Kasumi-1 (cell line): ENCODE results near the gene C1orf167.
A peak's percentile ranks its signal among the peaks of the same experiment; 100 is the strongest.
"Not testable (repeated sequence)": the region's sequence is repeated elsewhere in the genome, so short reads cannot be mapped to it uniquely, and the experiment has no call there.

Source experiments
- DNase-seq, 2 experiments: peaks; one replicate each; lab custom pipeline; 2025; lab: John Stamatoyannopoulos, UW

Gene C1orf167

GRCh38 chr1:11800756-11801433 lies 38.9 kb downstream of the C1orf167 start:
- DNase-seq, result no peak

GRCh38 chr1:11802616-11802972 lies 40.6 kb downstream of the C1orf167 start:
- no peak for DNase-seq

- DNase-seq, result peak; percentile 58 to 70
These were observed 41.2 kb downstream of the C1orf167 start for GRCh38 chr1:11802973-11803885.

- DNase-seq, result not testable (repeated sequence)
These were observed 42.1 kb downstream of the C1orf167 start for GRCh38 chr1:11803924-11804665.

DNA sequence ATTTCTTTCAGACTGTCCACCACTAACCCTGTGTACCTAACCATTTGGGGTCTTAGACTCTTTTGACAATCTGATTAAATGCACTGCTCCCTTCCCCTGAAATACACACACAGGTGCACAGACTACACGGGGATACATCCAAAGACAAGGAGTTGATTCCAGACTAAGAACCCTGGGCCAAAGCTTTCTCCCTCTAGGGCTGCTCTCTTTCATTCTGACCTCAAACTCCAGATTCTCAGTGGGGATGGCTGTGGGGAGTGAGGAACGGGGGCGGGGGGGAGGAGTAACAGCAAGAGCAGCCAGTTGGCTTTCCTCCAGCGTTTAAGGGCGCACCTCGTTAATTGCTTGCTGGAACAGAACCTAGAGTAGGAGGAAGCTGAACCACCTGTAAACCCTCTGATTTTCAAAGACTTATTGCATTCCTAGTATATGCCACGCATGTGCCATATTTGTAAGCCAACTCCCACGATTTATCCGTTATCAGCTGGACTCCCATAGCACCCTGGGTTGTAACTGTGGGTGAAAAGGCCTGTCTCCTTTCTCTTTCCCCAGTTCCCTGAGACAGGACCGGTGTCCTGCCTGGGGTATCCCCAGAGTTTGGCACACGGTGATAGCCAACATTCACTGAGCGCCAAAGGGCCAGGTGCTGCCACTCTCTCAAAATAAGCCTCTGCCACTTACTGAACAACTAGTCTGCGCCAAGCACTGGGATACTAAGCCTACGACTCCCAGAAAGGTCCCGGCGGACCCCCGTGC lies 42.9 kb downstream of the C1orf167 start:
- peak; percentile 21 to 24 for DNase-seq

- DNase-seq, result peak; percentile 98
These were observed 43.7 kb downstream of the C1orf167 start, which contains the start of the genes CLCN6 and MTHFR for GRCh38 chr1:11805422-11806306. Gene CLCN6, plus strand, starts transcription at chr1:11806191. Its CDS starts 72 bp downstream, at chr1:11806263. Gene MTHFR, minus strand, starts transcription at chr1:11805964. Its CDS starts 2,848 bp downstream, at chr1:11803116.

DNA sequence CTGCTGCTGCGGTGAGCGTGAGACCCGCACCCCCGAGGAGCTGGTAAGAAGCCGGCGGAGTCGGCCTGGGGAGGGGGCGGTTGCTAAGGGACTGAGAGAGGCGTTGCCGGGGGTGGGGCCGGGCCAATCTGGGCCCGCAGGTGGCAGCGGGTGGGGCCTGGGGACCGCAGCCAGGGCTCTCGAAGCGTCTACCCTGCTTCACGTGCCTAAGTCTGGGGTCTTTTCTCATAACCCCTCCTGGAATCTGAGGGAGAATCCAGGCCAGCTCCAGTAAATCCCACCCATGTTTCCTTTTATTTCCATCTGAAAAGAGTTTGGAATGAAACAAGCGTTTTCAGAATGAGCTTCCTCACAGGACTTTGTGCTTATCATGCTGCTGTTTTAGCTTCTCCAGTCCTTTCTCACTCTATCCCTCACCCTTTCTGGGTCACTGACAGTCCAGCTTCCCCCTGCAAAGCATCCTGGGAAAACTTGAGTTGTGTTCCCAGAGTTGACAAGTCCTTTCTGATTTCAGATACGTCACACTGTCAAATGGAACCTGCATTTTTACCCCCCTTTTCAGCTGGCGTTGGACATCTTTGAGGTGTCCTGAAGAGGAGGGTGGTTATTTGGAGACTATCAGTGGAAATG lies 44.4 kb downstream of the C1orf167 start:
- DNase-seq, result peak; percentile 55 to 73

DNA sequence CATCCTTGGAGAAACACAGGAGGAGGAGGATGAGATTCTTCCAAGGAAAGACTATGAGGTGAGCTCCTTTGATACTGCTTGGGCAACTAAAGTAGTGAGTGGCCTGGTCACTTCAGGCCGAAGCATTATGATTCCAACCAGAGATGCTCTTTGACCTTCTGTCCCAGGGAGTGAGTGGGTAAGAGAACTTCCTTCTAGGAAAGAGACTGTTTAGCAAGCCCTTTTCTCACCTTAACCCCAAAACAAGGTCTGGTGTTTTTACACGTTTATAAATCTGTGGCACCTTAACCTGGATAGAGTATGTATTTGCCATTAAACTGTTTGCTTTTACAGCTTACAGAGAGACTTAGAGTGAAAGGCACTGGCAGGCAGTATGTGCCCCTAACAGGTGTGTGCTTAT lies 45.1 kb downstream of the C1orf167 start:
- no peak for DNase-seq

- DNase-seq, result no peak
These were observed 51.0 kb downstream of the C1orf167 start for GRCh38 chr1:11813021-11813420.

- DNase-seq, result no peak
These were observed 55.2 kb downstream of the C1orf167 start for GRCh38 chr1:11817192-11817591.

GRCh38 chr1:11822091-11822490 lies 60.1 kb downstream of the C1orf167 start:
- DNase-seq, result no peak

DNA sequence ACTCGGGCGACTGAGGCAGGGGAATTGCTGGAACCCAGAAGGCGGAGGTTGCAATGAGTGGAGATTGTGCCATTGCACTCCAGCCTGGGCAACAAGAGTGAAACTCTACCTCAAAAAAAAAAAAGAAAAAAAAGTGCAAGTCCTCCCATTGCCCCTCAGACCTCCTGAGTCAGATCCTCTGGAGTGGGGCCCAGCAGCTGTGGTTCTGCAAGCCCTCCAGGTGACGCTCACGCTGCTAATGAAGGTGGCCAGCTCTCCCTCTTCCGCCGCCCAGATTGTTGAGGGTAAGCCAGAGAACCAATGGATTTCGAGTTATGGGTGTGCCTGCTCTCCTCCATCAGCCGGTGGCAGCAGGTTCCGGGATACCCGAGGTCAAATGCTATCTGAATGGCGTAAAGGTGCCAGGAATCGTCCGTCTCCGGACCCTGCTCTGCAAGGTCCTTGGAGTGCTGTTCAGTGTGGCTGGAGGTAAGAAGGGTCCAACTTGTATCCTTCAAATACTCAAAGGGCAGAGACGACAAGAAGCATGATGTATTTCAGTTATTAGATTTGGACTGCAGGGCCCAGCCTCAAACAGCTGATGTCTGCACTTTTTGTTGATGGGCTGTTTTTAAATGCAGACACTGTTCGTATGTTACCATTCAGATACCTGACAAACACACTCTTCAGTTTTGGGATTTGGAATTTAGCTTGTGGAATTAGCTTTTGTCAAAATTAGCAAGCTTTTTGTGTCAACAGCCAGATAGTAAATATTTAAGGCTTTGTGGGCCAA lies 61.6 kb downstream of the C1orf167 start:
- DNase-seq, result no peak

- DNase-seq, result no peak
These were observed 63.1 kb downstream of the C1orf167 start for GRCh38 chr1:11825131-11825530.

DNA sequence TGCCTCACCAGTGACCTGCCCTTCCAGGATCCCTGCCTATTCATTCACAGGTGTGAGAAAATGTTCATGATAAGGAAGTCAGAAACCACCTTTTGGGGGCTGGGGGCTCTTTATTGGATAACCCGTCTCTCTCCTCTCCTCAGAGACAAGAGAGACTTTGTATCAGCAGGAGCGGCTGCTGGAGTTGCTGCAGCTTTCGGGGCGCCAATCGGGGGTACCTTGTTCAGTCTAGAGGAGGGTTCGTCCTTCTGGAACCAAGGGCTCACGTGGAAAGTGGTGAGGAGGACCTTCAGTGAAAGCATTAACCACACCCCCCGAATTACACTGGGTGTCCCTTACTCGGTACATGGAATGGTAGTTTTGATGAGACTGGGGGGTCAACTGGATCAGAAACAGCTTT lies 65.0 kb downstream of the C1orf167 start:
- no peak for DNase-seq

DNA sequence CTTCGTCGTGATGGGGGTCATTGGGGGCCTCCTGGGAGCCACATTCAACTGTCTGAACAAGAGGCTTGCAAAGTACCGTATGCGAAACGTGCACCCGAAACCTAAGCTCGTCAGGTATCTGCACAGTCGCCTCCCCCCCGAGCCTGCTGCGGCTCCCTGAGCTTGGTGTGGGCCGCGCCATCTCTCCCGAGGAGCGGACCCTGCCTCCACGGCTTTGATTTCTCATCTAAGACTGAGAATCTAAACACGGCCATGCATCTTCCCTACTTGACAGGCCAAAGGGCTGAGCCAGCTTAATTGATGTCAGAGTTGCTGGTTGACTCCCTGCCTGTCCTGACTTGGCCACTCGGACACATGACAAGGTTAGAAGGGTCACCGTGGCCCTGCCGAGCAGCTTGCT lies 66.5 kb downstream of the C1orf167 start:
- no peak for DNase-seq

- DNase-seq, result no peak
These were observed 70.1 kb downstream of the C1orf167 start for GRCh38 chr1:11831945-11832725.

DNA sequence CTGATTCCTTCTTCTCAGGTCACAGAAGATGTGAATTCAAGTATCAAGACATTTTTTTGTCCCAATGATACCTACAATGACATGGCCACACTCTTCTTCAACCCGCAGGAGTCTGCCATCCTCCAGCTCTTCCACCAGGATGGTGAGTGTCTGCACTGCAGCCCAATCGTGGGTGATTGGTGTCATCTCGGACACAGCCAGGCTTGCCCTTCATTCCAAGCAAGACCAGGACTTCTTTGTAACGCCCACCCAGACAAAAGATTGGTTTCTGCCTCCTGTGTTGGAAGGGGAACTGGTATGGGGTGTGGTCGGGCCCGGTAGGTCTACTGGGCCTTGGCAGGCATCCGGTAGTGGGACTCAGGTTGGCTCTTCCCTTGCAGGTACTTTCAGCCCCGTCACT lies 71.5 kb downstream of the C1orf167 start:
- no peak for DNase-seq

GRCh38 chr1:11833900-11834299 lies 71.9 kb downstream of the C1orf167 start:
- no peak for DNase-seq
